NCI-H345 treated with DMSO at 0.1 percent for 48 hours (cell line): ENCODE results near the gene CNGA1.
A peak's percentile ranks its signal among the peaks of the same experiment; 100 is the strongest.
"Not testable (repeated sequence)": the region's sequence is repeated elsewhere in the genome, so short reads cannot be mapped to it uniquely, and the experiment has no call there.

Experiments used
- DNase-seq: peaks from one replicate; lab custom pipeline; 2025; ENCODE audit not compliant: unreplicated experiment; lab: John Stamatoyannopoulos, UW

The CNGA1 gene

DNA sequence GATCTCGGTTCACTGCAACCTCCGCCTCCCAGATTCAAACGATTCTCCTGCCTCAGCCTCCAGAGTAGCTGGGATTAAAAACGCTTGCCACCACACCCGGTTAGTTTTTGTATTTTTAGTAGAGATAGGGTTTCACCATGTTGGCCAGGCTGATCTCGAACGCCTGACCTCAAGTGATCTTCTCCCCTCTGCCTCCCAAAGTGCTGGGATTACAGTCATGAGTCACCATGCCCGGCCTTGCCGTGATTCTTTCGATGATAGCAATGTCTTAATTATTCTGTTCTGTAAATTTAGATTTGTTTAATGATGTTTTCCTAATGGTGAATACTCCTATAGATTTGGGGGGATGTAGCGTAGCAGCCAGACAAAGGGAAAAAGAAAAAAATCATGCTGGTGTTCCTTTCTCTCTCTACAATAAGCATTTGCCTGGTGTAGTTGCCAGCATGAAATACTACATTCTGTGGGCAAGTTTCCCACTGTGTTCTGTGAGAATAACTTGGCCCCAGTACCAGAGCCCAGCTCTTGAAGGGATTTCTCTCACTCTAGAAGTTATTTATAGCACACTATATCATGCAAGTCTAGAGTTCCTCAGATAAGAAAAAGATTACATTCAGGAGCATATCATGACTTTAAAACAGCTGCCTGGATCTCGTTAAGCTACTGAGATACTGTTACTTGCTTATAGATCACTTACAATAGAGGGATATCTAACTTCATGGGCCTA, 15.5 kb upstream of the CNGA1 start:
- no peak for DNase-seq

DNA sequence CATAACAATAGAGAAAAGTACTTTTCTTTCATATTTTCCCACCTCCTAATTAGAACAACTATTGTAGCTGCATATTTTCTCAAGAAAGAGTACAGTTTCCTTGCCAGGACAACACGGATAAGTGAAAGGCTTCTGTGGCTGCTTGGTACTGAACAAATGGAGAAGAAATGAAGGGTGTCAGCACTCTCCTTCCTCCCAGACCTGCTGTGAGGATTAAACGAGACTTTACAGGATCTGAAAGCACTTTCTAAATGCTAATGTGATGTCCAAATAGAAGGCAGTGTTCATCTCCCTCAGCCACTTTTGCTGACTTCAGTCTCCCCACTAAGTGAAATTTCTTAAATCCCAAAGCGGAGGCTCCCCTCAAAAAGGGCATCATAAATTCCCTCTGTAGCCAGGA, 14.0 kb upstream of the CNGA1 start:
- DNase-seq: no peak

GRCh38 chr4:48028696-48029095, 12.2 kb upstream of the CNGA1 start:
- no peak for DNase-seq

- DNase-seq: no peak
Observed at GRCh38 chr4:48027653-48028052, 11.2 kb upstream of the CNGA1 start.

DNA sequence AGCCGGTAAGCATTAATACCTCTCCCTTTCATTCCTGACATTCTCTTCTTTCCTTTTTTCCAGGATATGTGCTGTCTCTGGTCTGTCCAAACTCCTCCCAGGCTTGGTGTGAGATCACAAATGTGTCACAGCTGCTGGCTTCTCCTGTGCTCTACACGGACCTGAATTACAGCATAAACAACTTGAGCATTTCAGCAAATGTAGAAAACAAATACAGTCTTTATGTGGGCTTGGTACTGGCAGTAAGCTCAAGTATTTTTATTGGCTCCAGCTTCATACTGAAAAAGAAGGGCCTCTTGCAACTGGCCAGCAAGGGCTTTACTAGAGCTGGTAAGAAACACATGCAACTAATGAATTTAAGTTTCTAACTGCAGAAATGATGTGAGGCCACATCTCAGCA, 8.5 kb upstream of the CNGA1 start:
- peak; percentile 22 for DNase-seq

- DNase-seq: no peak
Observed at GRCh38 chr4:48024522-48024921, 8.0 kb upstream of the CNGA1 start.

GRCh38 chr4:48022192-48022799, 5.8 kb upstream of the CNGA1 start:
- DNase-seq: no peak

GRCh38 chr4:48021100-48021499, 4.6 kb upstream of the CNGA1 start:
- no peak for DNase-seq

DNA sequence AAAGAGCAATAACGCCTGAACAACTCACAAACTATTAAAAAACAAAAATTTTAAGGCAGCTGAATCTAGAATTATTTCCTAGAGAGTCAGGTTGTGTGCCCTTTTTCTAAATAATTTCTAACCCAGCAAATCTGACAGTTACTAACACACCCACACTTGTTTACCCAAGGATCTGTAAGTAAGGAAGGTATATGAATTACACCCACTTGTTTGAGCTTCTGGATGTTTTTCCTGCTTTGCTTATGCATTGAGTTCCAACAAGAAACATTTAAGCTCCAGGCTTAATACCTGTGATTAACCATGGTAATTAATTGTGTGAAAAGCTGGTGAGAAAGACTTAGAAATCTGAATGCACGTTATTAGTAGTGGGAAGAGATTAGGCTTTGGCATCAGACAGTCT, 1.6 kb upstream of the CNGA1 start:
- no peak for DNase-seq

DNA sequence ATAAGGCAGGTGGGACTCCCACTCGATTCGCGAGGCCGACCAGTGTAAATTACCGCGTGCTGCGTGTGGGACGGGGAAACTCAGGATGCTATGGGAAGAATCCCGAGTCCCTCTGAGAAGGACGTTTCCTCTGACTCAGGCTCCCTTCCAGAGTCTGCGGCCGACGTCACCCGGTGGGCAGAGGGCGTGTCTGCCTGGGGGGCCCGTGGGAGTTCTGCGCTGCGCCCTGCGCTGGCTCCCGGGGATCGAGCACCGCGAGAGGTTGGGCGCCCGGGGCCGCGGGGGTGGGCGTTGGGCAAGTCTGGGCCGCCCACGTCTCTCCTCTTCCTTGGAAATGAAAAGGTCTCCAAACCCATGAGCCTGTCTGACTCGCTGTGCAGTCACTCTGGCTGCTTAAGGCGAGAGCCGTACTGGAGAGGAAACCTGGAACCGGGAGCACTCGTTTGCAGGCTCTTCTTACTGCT, 659 bp upstream of the CNGA1 start:
- DNase-seq: no peak

DNA sequence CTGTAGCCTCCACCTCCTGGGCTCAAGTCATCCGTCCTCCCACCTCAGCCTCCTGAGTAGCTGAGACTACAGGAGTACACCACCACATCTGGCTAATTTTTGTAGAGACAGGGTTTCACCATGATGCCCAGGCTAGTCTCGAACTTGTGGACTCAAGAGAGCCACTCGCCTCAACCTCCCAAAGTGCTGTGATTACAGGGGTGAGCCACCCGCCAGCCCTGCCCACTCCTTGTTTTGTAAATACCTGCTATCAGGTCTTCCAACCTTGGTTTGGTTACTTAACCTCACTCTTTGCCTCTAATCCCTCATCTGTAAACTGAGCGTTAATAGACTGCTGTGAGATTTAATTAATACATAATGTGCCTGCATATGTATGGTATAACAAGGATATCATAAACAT, 803 bp downstream of the CNGA1 start:
- DNase-seq: no peak

GRCh38 chr4:48015216-48015615, 1.3 kb downstream of the CNGA1 start:
- no peak for DNase-seq

- DNase-seq: no peak
Observed at GRCh38 chr4:48012824-48013223, 3.7 kb downstream of the CNGA1 start.

GRCh38 chr4:48011722-48012121, 4.8 kb downstream of the CNGA1 start:
- DNase-seq: no peak

DNA sequence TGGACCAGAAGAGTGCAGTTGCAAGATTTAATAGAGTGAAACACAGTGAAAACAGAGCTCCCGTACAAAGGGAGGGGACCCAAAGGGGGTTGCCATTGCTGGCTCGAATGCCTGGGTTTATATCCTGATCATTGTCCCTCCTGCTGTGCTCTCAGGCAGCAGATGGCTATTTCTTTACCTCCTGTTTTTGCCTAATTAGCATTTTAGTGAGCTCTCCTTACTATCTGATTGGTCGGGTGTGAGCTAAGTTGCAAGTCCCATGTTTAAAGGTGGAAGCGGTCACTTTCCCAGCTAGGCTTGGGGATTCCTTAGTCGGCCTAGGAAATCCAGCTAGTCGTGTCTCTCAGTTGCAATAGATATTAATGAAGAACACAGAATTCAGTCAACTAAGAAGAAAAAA, 5.6 kb downstream of the CNGA1 start:
- DNase-seq: not testable (repeated sequence)

- DNase-seq: no peak
Observed at GRCh38 chr4:48008021-48008596, 8.4 kb downstream of the CNGA1 start.

GRCh38 chr4:48005781-48006180, 10.7 kb downstream of the CNGA1 start:
- no peak for DNase-seq

- not testable (repeated sequence) for DNase-seq
Observed at GRCh38 chr4:48003568-48003967, 12.9 kb downstream of the CNGA1 start.

DNA sequence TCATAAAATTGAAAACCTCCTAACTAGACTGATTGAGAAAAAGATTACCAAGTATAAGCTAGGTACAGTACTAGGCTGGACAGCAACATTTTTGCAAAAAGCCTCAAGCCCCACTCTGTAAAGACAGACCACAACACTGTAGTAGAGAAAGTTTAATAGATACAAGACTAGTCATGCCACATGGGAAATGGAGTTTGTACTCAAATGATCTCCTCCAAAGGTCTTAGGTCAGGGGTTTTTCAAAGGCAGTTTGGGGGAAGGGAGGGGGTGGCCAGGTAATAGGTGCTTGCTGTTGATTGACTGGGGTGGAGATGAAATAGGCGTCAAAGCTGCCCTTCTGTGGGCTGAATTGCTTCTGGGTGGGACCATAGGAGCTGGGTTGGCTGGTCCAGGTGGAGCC, 14.2 kb downstream of the CNGA1 start:
- DNase-seq: no peak

DNA sequence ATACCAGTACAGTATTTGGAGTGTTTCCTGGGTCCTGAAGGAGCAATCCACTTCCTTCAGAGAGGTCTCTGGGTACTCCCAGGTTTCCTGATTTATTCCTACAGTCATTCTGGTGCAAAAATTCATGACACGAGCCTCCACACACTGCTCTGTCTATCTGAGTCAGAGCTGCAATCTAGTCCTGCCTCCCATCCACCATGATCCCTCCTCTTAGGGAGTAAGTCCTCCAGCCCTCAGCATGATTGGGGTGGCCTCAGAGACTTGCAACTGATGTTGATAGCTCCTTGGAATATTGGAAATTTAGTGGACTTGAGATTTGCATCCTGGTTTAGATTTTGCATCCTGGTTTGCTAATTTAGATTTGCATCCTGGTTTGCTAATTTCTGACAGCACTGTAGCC, 20.5 kb downstream of the CNGA1 start:
- DNase-seq: no peak

- not testable (repeated sequence) for DNase-seq
Observed at GRCh38 chr4:47992475-47992874, 24.0 kb downstream of the CNGA1 start.

GRCh38 chr4:47990145-47990544, 26.3 kb downstream of the CNGA1 start:
- DNase-seq: no peak
